OCI-LY1 (cell line): ENCODE measurements around the gene OR5AU1.

Experiments
- H2AFZ ChIP-seq: fragments of 200-600 bp; sonication (generic), shearing (Covaris generic); 2 replicates; pipeline ENCODE4 v1.6.0; 2014; ENCODE audit warnings: antibody characterized with exemption, mild to moderate bottlenecking, low read length
- H3F3A ChIP-seq: fragments of 200-600 bp; sonication (generic), shearing (Covaris generic); 2 replicates; pipeline ENCODE4 v1.6.0; 2014; ENCODE audit warnings: mild to moderate bottlenecking, antibody characterized with exemption, low read length, moderate library complexity; ENCODE audit not compliant: insufficient read depth
- H3K27ac ChIP-seq: fragments of 200-600 bp; sonication (generic); 2 replicates; pipeline ENCODE4 v1.5.1; 2014; ENCODE audit warnings: low read length, mixed run types, mild to moderate bottlenecking, low read depth; ENCODE audit not compliant: poor library complexity, severe bottlenecking
- H3K27me3 ChIP-seq: fragments of 200-600 bp; sonication (generic); 2 replicates; pipeline ENCODE4 v1.6.0; 2014; ENCODE audit warnings: antibody characterized with exemption, mild to moderate bottlenecking, low read length, moderate library complexity; ENCODE audit not compliant: insufficient read depth
- H3K36me3 ChIP-seq: fragments of 200-600 bp; sonication (generic); 2 replicates; pipeline ENCODE4 v1.6.1; 2014; ENCODE audit warnings: mild to moderate bottlenecking, antibody characterized with exemption, low read length, moderate library complexity, mixed read lengths; ENCODE audit not compliant: insufficient read depth
- H3K4me1 ChIP-seq: fragments of 200-600 bp; sonication (generic); 2 replicates; pipeline ENCODE4 v1.5.1; 2014; ENCODE audit warnings: mild to moderate bottlenecking, low read length, moderate library complexity; ENCODE audit not compliant: insufficient read depth, severe bottlenecking
- H3K4me2 ChIP-seq: fragments of 200-600 bp; sonication (generic), shearing (Covaris generic); 2 replicates; pipeline ENCODE4 v1.6.1; 2014; ENCODE audit warnings: low read length
- H3K4me3 ChIP-seq: fragments of 200-600 bp; sonication (generic); 2 replicates; pipeline ENCODE4 v1.5.1; 2014; ENCODE audit warnings: low read length, low read depth, mild to moderate bottlenecking, mixed read lengths; ENCODE audit not compliant: poor library complexity, severe bottlenecking
- H3K79me2 ChIP-seq: fragments of 200-600 bp; shearing (Covaris generic); 2 replicates; pipeline ENCODE4 v1.6.1; 2016; ENCODE audit warnings: mixed run types, low read length, mixed read lengths; ENCODE audit not compliant: insufficient read depth
- H3K9ac ChIP-seq: fragments of 200-600 bp; sonication (generic), shearing (Covaris generic); 2 replicates; pipeline ENCODE4 v1.6.1; 2014; ENCODE audit warnings: mild to moderate bottlenecking, low read length, mixed read lengths
- H3K9me2 ChIP-seq: fragments of 200-600 bp; sonication (generic), shearing (Covaris generic); 2 replicates; pipeline ENCODE4 v1.6.1; 2014; ENCODE audit warnings: low read depth, mild to moderate bottlenecking, low read length, mixed read lengths
- H3K9me3 ChIP-seq: fragments of 200-600 bp; shearing (Covaris generic); 2 replicates; pipeline ENCODE4 v1.6.1; 2014; ENCODE audit warnings: low read length, mixed read lengths
- H4K20me1 ChIP-seq: fragments of 200-600 bp; sonication (generic), shearing (Covaris generic); 2 replicates; pipeline ENCODE4 v1.6.0; 2016; ENCODE audit warnings: mild to moderate bottlenecking, low read length; ENCODE audit not compliant: insufficient read depth
- CTCF ChIP-seq: fragments of 200-600 bp; sonication (generic), shearing (Covaris generic); IDR thresholded peaks from 2 replicates; pipeline ENCODE4 v1.5.1; 2017; ENCODE audit warnings: mild to moderate bottlenecking, antibody characterized with exemption, low read length, moderate library complexity, mixed read lengths
- EZH2 ChIP-seq: fragments of 200-600 bp; sonication (generic), shearing (Covaris generic); IDR thresholded peaks from 2 replicates; pipeline ENCODE4 v1.8.0; 2017; ENCODE audit warnings: borderline replicate concordance, mixed run types, mild to moderate bottlenecking, antibody characterized with exemption, low read length, moderate library complexity, mixed read lengths

OR5AU1 gene

GRCh38 chr14:21133901-21134300, 22.0 kb downstream of the OR5AU1 start:
- H3K9me2 ChIP-seq: no peaks in the 10 kb centered on the region
- H4K20me1 ChIP-seq: no peaks in the 10 kb centered on the region
- no peak overlapping the region for H3K4me2 ChIP-seq
- no peak overlapping the region for H2AFZ ChIP-seq
- TF ChIP-seq CTCF (no peak), EZH2 (no peak)
- no peaks in the 10 kb centered on the region for H3K79me2 ChIP-seq
- no peaks in the 10 kb centered on the region for H3K36me3 ChIP-seq
- H3K27ac ChIP-seq: no peak overlapping the region
- no peaks in the 10 kb centered on the region for H3K27me3 ChIP-seq
- H3K4me3 ChIP-seq: no peak overlapping the region
- no peak overlapping the region for H3K9ac ChIP-seq
- no peaks in the 10 kb centered on the region for H3K9me3 ChIP-seq
- H3F3A ChIP-seq: no peaks in the 10 kb centered on the region
- no peaks in the 10 kb centered on the region for H3K4me1 ChIP-seq

- H3K9me3 ChIP-seq: no peaks in the 10 kb centered on the region
- no peaks in the 10 kb centered on the region for H4K20me1 ChIP-seq
- no peaks in the 10 kb centered on the region for H3K4me1 ChIP-seq
- H3K9me2 ChIP-seq: no peaks in the 10 kb centered on the region
- H2AFZ ChIP-seq: no peak overlapping the region
- TF ChIP-seq EZH2 (no peak), CTCF (no peak)
- no peaks in the 10 kb centered on the region for H3K36me3 ChIP-seq
- no peak overlapping the region for H3K9ac ChIP-seq
- H3K4me3 ChIP-seq: no peak overlapping the region
- H3K79me2 ChIP-seq: no peaks in the 10 kb centered on the region
- 0 out of 2 replicates have a peak, but pooled peaks cover 3% of the 10 kb centered on the region for H3K27me3 ChIP-seq
- no peaks in the 10 kb centered on the region for H3F3A ChIP-seq
- no peak overlapping the region for H3K4me2 ChIP-seq
- H3K27ac ChIP-seq: no peak overlapping the region
Measured at GRCh38 chr14:21123429-21123828, 32.4 kb downstream of the OR5AU1 start.

- peaks cover 3% of the 10 kb centered on the region; the same call in 1 of the 2 replicates for H3K27me3 ChIP-seq
- no peak overlapping the region for H3K27ac ChIP-seq
- no peak for TF ChIP-seq CTCF
- TF ChIP-seq EZH2: no peak
- H4K20me1 ChIP-seq: no peaks in the 10 kb centered on the region
- no peaks in the 10 kb centered on the region for H3K4me1 ChIP-seq
- H3K4me3 ChIP-seq: no peak overlapping the region
- no peaks in the 10 kb centered on the region for H3K36me3 ChIP-seq
- no peaks in the 10 kb centered on the region for H3K9me3 ChIP-seq
- H3K9ac ChIP-seq: no peak overlapping the region
- H3K79me2 ChIP-seq: no peaks in the 10 kb centered on the region
- no peak overlapping the region for H2AFZ ChIP-seq
- H3K4me2 ChIP-seq: no peak overlapping the region
- no peaks in the 10 kb centered on the region for H3K9me2 ChIP-seq
- H3F3A ChIP-seq: no peaks in the 10 kb centered on the region
Measured at GRCh38 chr14:21121122-21121521, 34.7 kb downstream of the OR5AU1 start.
